NCI-H146 (cell line): ENCODE data around the gene TFPI.
"Not testable (repeated sequence)": the region's sequence is repeated elsewhere in the genome, so short reads cannot be mapped to it uniquely, and the experiment has no call there.

Experiments
- DNase-seq: peaks from one replicate; lab custom pipeline; 2025; lab: John Stamatoyannopoulos, UW

The TFPI gene

DNA sequence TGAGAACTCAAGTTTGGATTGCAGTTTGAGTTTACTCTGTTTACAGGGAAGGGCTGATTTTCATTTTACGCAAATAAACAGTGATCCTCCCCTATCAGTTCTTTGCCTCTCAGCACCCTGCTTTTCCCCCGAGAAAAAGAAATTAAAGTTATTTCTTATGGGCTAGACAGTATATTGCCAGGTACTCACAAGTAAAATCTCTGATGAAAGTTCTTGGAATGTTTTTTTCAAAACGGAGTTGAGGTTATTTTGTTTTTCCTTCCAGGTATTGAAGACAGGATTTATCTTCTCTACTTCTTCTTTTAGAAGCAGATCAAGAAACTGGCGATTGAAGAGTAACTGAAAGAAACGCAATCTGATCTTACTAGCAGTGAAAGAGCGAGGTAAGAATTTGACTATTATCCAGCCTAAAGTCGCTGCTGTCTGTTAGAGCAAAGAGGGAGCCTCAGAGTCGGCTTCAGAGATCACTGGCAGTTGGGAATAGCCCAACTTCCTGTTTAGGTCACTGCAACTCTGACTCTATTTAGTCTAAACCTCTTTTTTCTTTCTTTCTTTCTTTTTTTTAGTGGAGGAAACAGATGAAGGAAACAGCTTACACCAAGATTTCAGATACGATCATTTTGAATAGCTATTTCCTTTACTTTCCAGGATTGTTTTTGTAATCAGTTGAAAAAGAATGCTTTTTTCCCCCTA, at the start of gene TFPI:
Gene TFPI, minus strand, starts transcription at position 425 of the 693 bp plus-strand sequence. CDS start 50,667 bp downstream, outside the sequence.
- DNase-seq, result no peak

DNA sequence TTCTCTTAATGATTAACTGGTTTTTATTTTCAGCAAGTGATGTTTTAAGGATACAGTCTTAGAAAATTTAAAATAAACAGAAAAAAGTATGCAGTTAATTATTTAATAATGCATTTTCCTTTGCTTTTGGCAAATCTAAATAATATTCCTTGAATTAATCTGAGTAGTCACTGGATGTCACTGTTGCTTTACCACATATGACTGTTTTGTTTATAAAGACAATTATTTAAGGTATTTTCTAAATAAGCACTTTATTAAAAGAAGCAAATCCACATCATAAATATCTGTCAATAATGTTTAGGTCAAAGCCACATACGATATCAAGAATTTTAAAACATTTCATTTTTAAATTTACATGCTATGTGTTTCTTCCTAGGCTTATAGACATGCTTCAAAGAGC, 40.6 kb upstream of the TFPI start:
- no peak for DNase-seq

GRCh38 chr2:187593697-187594096, 39.5 kb upstream of the TFPI start:
- no peak for DNase-seq

GRCh38 chr2:187593098-187593497, 38.9 kb upstream of the TFPI start:
- DNase-seq, result no peak

DNA sequence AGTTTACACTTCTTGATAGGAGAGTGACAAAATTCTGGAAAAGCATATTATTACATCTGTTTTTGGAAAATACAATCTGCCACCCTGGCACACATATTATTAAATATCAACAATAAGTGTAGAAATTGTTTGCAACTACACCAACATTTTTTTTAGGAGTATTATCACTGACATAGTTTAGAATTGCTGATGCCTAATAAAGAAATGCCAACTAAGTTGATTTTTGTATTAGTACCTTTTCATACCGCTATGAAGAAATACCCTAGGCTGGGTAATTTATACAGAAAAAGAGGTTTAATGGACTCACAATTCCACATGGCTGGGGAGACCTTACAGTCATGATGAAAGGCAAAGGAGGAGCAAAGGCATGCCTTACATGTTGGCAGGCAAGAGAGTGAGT, 35.9 kb upstream of the TFPI start:
- DNase-seq, result no peak

DNA sequence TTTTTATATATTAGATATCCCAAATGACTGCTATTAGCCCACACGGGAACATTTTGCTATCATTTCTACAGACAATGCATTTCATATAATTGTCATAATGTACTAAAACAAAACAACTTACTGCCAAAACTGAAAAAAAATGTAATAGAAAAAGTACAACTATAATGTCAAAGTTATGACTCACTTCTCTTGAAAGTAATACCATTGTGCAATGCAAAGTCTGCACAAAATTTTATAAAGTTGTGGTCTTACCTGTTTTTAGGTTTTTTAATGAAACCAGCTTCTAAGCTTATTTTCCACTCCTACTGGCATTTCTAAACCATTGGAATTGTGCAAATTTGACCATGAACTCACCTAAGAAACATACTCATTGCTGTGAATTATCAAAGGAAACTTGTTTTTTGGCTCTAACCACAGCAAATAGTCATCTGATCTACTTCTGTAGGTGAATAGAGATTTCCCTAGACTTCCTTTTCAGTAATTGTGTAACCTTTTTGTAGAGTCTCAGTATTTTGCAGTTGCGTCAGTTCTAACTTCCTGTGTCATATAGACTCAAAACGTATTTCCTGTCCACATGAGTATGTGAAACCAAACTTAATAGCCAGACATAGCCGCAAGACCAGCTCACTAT, 31.9 kb upstream of the TFPI start:
- no peak for DNase-seq

DNA sequence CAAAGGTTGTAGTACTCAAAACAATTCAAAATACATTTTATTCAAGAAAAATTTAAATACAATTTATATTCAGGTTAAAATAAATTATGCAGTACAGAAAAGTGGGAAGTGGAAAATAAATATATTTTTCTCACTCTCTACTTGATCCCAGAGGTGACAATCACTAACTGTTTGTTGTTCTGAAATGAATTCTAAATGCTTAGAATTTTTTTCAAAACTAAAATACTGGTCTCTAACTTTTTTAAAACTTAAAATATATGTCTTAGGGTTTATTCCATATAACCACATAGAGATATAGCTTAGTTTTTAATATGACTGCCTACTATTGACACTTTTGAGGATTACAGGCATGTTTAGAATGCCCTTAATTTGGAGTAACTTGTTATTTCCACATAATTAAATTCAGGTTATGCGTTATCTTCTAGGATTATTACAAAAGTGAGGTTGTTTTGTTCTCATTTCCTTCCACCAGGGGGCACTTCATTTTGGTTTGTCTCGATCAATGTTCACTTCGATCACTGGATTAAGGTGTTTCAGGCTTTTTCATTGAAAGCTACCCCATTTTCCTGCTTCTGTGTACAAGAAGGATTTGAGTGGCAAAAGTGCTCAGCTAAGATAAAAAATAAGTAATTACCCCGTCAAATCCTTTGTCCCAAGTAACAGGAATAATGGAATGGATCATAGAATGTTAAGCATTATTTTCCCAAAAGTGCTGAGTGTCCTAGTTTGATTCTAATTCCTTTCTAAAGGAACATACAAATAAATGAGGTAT, 27.1 kb upstream of the TFPI start:
- DNase-seq, result peak; percentile 44

DNA sequence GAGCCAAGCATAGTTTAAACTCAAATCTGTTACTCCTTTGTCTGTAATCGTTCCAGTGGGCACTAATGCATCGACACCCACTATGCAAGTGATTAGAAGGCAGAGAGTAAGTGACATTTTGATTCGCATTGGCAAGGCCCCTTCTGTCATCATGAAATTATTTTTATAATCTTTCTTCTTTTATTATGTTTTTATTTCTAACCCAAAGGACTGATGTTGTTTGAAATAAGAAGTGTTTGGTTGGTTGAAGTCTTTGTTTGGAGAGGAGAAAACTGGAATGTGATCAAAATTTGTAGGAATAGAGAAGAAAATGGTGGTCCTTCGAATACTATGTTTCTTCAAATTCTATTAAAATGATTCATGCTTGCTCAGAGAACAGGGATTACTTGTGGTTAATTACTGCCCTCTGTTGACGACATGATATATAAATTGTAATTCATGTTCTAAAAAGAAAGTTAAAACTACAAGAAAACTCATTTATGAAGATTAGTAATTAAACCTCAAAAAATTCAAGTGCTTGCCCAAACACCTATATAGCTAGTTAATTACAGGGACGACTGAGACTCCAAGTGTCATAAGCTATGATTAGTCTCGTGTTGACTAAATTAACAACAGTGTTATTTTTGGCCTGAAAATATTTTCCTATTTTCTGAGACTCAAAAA, 26.4 kb upstream of the TFPI start:
- peak; percentile 55 for DNase-seq

GRCh38 chr2:187577310-187577709, 23.1 kb upstream of the TFPI start:
- no peak for DNase-seq

GRCh38 chr2:187576906-187577305, 22.7 kb upstream of the TFPI start:
- no peak for DNase-seq

- DNase-seq, result no peak
Measured at GRCh38 chr2:187575751-187576067, 21.5 kb upstream of the TFPI start.

DNA sequence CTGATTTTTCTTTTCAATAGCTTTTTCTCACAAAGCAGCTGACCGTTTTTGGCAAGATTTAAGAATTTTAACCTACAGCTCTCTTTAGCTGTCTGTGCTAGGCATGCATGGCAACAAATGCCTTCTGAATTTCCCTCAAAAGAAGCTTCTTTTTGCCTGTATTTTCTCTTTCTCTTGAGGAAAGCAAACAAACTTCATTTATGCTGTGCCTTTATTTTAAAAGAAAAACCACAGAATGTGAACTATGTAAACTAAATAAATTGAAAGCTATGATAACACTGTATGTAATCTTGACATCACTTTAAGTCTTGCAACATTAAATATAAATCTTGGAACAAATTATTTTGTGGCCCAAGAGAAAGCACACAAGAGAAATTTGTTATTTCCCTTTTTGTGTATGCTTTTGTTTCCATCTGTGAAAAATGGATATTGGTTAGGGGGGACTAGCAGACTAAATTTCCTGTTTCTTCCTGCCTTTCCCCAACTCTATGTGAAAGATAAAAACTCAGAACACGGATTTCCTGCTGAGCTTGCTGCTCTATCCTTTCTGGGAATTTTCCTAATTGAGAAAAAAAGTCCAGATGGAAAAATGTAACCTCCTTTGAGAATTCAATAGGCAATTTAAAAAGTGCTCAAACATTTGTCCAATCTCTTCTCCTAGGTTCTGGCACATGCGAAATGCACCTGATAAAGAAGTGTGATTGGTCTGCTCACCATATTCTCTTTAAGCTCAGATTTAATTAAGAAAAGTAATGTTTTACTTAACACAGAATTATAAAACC, 20.9 kb upstream of the TFPI start:
- DNase-seq, result no peak

DNA sequence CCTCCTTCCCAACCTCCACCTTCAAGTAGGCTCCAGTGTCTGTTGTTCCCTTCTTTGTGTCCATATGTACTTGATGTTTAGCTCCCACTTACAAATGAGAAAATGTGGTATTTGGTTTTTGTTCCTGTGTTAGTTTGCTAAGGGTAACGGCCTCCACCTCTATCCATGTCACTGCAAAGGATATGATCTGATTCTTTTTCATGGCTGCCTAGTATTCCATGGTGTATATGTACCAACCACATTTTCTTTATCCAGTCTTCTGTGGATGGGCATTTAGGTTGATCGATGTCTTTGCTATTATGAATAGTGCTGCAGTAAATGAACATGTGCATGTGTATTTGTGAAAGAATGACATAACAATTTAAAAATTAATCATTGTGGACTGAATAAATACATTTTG, 19.5 kb upstream of the TFPI start:
- DNase-seq, result no peak

DNA sequence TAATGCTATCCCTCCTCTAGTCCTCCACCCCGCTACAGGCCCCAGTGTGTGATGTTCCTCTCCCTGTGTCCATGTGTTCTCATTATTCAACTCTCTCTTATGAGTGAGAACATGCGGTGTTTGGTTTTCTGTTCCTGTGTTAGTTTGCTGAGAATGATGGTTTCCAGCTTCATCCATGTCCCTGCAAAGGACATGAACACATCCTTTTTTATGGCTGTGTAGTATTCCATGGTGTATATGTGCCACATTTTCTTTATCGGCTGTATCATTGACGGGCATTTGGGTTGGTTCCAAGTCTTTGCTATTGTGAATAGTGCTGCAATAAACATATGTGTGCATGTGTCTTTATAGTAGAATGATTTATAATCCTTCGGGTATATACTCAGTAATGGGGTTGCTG, 17.8 kb upstream of the TFPI start:
- not testable (repeated sequence) for DNase-seq

GRCh38 chr2:187569571-187569970, 15.3 kb upstream of the TFPI start:
- DNase-seq, result no peak

DNA sequence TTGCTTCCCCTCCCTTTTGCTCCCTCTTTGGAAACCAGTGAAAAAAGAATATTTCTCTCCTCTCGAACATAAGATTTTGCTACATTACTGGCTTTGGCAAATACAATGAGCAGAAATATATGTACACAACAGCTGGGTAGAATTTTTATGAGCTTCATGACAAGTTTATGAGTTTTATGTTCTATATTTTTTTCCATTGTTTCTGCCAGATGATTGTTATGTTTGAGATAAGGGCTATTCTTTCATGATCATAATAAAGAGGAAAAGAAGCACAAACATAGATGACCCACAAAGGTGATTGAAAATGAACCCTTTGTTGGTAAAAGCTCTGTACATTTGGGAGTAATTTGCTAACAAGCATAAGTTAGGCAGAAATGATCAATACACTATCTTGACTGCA, 14.8 kb upstream of the TFPI start:
- DNase-seq, result peak; percentile 6

GRCh38 chr2:187567126-187567525, 12.9 kb upstream of the TFPI start:
- no peak for DNase-seq

DNA sequence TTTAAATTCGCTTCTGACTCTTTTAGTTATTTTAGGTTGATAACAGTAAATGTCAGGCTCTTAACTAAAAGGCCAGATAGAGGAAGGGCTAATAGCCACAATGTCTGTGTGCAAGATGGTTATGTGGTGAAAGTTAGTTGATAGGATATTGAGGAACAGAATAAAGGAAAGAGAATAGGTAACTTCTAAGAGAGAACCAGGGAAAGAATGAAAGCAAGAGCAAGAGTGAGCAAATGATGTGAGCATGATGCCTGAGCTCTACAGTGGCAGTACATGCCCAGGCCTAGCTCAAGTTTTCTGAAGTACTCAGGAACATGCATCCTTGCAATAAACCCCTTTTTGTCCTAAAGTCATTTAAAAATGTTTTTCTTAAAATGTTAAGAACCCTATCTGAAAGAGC, 12.5 kb upstream of the TFPI start:
- no peak for DNase-seq

DNA sequence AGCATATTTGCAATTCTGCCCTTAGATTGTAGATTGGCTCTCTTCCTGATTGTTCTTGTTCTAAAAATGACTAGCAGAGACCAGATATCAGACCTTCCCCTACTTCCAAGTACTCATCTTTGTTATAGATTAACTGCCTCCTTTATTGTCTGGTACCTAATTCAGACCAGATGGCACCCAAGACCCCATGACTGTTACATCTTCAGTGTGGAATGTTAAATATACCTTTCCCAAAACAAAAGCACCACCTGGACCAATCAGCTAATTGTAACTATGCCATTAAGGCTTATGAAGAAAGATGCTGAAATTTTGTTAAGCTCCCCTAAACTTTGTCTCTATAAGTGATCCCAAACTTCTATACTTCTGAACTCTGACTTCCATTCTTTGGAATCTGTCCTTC, 12.0 kb upstream of the TFPI start:
- peak; percentile 7 for DNase-seq

DNA sequence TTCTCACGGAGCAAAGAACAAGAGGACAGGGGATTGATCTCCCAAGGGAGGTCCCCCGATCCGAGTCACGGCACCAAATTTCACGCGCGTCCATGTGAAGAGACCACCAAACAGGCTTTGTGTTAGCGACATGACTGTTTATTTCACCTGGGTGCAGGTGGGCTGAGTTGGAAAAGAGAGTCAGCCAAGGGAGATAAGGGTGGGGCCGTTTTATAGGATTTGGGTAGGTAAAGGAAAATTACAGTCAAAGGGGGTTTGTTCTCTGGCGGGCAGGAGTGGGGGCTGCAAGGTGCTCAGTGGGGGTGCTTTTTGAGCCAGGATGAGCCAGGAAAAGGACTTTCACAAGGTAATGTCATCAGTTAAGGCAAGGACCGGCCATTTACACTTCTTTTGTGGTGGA, 11.4 kb upstream of the TFPI start:
- DNase-seq, result not testable (repeated sequence)

GRCh38 chr2:187556493-187556892, 2.3 kb upstream of the TFPI start:
- DNase-seq, result not testable (repeated sequence)

- no peak for DNase-seq
Measured at GRCh38 chr2:187554704-187555082, 458 bp upstream of the TFPI start.
